ENCODE measurements around the gene ADORA2B. TPM values are rescaled to one million over a fixed set of nuclear protein-coding genes. Genes with fewer than 3 reads are reported as not detected.

Gene ADORA2B
- total and polyA plus RNA-seq, 4 experiments from 2014 or later, result 0.23 to 1.8 (median 0.41) TPM

DNA sequence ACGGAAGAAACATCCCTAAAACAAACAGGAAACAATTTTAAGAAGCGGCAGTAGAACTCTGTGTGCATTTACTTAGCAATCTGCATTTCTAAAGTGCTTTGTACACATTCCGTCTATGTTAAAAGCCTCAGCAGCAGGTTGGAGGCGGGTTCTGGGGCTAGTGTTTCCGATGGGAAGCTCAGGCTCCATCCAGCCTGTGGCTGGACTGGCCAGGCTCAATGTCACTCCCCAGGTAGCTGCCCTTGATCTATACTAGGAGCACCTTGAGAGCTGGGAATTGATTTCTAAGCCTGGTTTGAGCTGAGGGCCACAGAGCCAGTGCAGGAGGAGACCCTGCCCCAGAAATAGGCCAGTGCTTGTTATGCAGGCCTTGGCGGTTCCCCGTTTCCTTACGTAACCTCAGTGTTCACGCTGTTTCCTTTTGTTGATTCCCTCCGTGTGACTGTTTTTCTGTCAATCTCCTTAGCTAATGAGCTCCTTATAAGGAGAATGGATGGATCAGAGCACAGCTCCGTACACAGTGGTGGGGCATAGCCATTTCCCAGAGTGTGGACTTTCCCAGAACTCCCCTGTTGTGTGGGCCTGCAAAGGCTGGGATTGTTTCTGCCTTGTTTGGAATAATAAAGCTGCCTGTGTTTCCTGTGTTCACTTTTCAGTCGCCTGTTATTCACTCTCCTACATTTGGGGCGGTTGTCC is 21.4 kb downstream of the ADORA2B start:
- Histone ChIP-seq H3K36me3 (ENCODE audit: insufficient read depth, low read length) (no peaks in the 10 kb centered on the region), H3K4me3 (ENCODE audit: low read length in 2 of 2) (no peak overlapping the region), H3K27me3 (ENCODE audit: insufficient read depth, low read length) (no peaks in the 10 kb centered on the region), H3K27ac (ENCODE audit: low read depth, low read length) (no peak overlapping the region), H3K4me1 (ENCODE audit: insufficient read depth, low read length) (no peaks in the 10 kb centered on the region), H3K9me3 (ENCODE audit: control insufficient read depth in 1 of 2, low read length in 2 of 2) (no peaks in the 10 kb centered on the region)
- POLR2A ChIA-PET (ENCODE audit: partially characterized antibody), result interaction anchor here (0.6 kb wide), 1 partner anchor 20 kb away, joined by 3 read pairs; no protein-coding TSS in a partner anchor
- Mint-ChIP-seq H3K4me3 (peak overlapping the region in 1 of 8 donors; percentile 22), H3K27me3 (peaks cover 7 to 11% of the 10 kb centered on the region in 2 donors), H3K4me1 (peaks cover 0 to 4% (median under 1%) of the 10 kb centered on the region in 4 donors), H3K9me3 (no peaks in the 10 kb centered on the region), H3K27ac (peak overlapping the region in 1 of 7 donors; percentile 48), H3K36me3 (no peaks in the 10 kb centered on the region)
- DNase-seq, result no peak
- intact Hi-C loops (cut with micrococcal nuclease), result no loop called here
- CTCF ChIA-PET (ENCODE audit: partially characterized antibody), result no interaction called here

DNA sequence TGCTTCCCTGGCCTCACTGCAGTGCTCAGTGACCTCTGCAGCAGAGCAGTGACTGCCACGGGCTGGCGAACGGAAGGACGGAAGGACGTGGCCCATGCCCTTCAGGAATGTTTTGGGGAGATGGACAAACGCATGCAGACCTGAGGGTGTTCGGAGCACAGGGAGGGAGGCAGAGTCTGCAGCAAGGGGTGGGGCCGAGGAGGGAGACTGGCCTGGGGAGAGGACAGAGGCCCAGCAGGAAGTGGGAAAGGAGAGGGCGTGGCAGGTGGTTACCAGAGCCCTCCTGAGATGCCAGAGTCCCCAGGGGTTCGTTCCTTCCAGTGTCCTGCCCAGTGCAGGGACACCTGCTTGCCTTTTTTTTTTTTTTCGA is 21.9 kb downstream of the ADORA2B start:
- H3K4me3 ChIP-seq (ENCODE audit: low read length in 2 of 2), result no peak overlapping the region
- Mint-ChIP-seq H3K9me3 (no peaks in the 10 kb centered on the region), H3K4me1 (peaks cover 0 to 4% (median under 1%) of the 10 kb centered on the region in 4 donors), H3K4me3 (peak overlapping the region in 1 of 8 donors; percentile 22), H3K27ac (peak overlapping the region in 1 of 7 donors; percentile 48), H3K36me3 (no peaks in the 10 kb centered on the region), H3K27me3 (peaks cover 7 to 11% of the 10 kb centered on the region in 2 donors)
- ChIA-PET CTCF (ENCODE audit: partially characterized antibody) (no interaction called here), POLR2A (ENCODE audit: partially characterized antibody) (no interaction called here)
- no peaks in the 10 kb centered on the region for H3K27me3 ChIP-seq (ENCODE audit: insufficient read depth, low read length)
- intact Hi-C loops (cut with micrococcal nuclease), result no loop called here
- no peaks in the 10 kb centered on the region for H3K9me3 ChIP-seq (ENCODE audit: control insufficient read depth in 1 of 2, low read length in 2 of 2)
- H3K4me1 ChIP-seq (ENCODE audit: insufficient read depth, low read length), result no peaks in the 10 kb centered on the region
- DNase-seq, result no peak
- H3K27ac ChIP-seq (ENCODE audit: low read depth, low read length), result no peak overlapping the region
- H3K36me3 ChIP-seq (ENCODE audit: insufficient read depth, low read length), result no peaks in the 10 kb centered on the region

DNA sequence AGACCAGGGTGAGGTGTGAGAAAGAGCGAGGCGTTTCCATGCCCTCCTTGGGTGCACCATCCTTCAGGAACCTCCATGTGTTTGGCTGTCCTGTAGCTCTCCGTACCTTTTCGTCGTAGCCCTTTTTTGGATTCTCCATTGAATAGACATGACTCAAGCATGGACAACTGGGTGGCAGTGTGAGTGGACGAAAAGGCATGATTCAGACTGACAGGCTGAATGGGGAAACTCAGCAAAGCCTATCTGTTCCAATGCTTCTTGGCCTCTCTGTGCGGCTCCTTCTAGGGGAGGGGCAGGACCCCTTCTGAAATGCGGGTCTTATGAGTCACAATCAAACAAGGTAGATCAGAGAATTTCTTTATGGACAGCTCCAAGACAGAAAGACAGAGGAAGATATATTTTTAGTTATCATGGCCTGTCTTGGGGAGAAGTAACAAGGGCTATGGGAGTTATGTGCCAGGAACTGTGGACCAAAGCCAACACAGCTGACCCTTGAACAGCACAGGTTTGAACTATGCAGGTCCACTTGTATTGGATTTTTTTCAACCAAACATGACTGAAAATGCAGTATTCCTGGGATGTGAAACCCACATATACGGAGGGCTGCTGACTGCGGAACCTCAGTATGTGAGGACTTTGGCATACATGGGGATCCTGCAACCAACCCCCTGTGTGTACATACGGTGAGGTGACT is 22.9 kb downstream of the ADORA2B start:
- H3K36me3 Mint-ChIP-seq, result no peaks in the 10 kb centered on the region
- H3K27me3 Mint-ChIP-seq, result peaks cover 7 to 11% of the 10 kb centered on the region in 2 donors
- CTCF ChIA-PET (ENCODE audit: partially characterized antibody), result no interaction called here
- H3K4me3 Mint-ChIP-seq, result no peak overlapping the region
- H3K27me3 ChIP-seq (ENCODE audit: insufficient read depth, low read length), result no peaks in the 10 kb centered on the region
- H3K27ac Mint-ChIP-seq, result peak overlapping the region in 1 of 7 donors; percentile 19
- no peaks in the 10 kb centered on the region for H3K9me3 ChIP-seq (ENCODE audit: control insufficient read depth in 1 of 2, low read length in 2 of 2)
- H3K27ac ChIP-seq (ENCODE audit: low read depth, low read length), result no peak overlapping the region
- H3K36me3 ChIP-seq (ENCODE audit: insufficient read depth, low read length), result no peaks in the 10 kb centered on the region
- H3K4me3 ChIP-seq (ENCODE audit: low read length in 2 of 2), result no peak overlapping the region
- intact Hi-C loops (cut with micrococcal nuclease), result no loop called here
- POLR2A ChIA-PET (ENCODE audit: partially characterized antibody), result no interaction called here
- no peaks in the 10 kb centered on the region for H3K9me3 Mint-ChIP-seq
- no peak for DNase-seq
- peaks cover 0 to 4% (median under 1%) of the 10 kb centered on the region in 4 donors for H3K4me1 Mint-ChIP-seq
- no peaks in the 10 kb centered on the region for H3K4me1 ChIP-seq (ENCODE audit: insufficient read depth, low read length)

DNA sequence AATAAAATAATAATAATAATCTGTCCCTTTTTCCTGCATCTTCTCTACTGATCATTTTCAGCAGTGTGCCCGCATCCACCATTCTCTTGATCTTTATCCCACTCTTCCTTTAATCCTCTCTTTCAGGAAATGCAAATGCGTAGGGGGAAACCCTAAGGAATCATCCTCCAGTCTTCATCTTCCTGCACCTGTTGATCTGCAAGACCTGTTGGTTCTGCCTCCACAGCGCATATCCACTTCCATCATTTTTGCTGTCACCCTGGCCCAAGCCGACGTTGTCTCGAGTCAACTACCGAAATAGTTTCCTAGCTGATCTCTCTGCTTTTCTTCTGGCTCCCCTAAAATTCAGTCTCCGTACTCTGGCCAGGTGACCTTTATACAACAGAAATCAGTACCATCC is 24.5 kb downstream of the ADORA2B start:
- H3K9me3 Mint-ChIP-seq, result no peaks in the 10 kb centered on the region
- intact Hi-C loops (cut with micrococcal nuclease), result no loop called here
- DNase-seq, result no peak
- H3K27ac ChIP-seq (ENCODE audit: low read depth, low read length), result no peak overlapping the region
- H3K27me3 ChIP-seq (ENCODE audit: insufficient read depth, low read length), result no peaks in the 10 kb centered on the region
- no peaks in the 10 kb centered on the region for H3K36me3 ChIP-seq (ENCODE audit: insufficient read depth, low read length)
- H3K4me1 ChIP-seq (ENCODE audit: insufficient read depth, low read length), result no peaks in the 10 kb centered on the region
- H3K27me3 Mint-ChIP-seq, result peaks cover 7 to 11% of the 10 kb centered on the region in 2 donors
- H3K4me1 Mint-ChIP-seq, result peaks cover 0 to 4% (median under 1%) of the 10 kb centered on the region in 4 donors
- H3K4me3 ChIP-seq (ENCODE audit: low read length in 2 of 2), result no peak overlapping the region
- POLR2A ChIA-PET (ENCODE audit: partially characterized antibody), result no interaction called here
- H3K27ac Mint-ChIP-seq, result no peak overlapping the region
- CTCF ChIA-PET (ENCODE audit: partially characterized antibody), result no interaction called here
- H3K4me3 Mint-ChIP-seq, result no peak overlapping the region
- H3K36me3 Mint-ChIP-seq, result peaks cover 0 to 2% of the 10 kb centered on the region in 2 donors
- no peaks in the 10 kb centered on the region for H3K9me3 ChIP-seq (ENCODE audit: control insufficient read depth in 1 of 2, low read length in 2 of 2)

DNA sequence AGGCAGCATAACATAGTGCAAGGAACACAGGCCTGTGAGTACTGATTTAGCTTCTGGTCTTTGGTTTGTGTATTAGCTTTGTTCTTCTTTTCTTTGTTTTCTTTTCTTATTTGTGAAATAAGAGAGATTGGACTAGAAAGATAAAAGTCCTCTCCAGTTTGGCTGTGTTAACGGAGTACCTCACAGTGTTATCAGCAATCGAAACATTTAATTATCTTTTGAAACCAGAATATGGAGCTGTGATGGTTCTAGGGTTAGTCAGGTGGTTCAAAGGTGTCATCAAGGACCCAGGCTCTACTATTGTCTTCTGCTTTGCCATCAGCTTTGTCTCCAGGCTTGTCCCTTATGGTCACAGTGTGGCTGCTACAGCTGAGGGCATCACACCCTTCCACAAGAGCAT is 25.6 kb downstream of the ADORA2B start:
- no peak overlapping the region for H3K4me3 Mint-ChIP-seq
- no peak overlapping the region for H3K27ac Mint-ChIP-seq
- peaks cover 0 to 4% (median under 1%) of the 10 kb centered on the region in 4 donors for H3K4me1 Mint-ChIP-seq
- intact Hi-C loops (cut with micrococcal nuclease), result no loop called here
- Histone ChIP-seq H3K4me3 (ENCODE audit: low read length in 2 of 2) (no peak overlapping the region), H3K36me3 (ENCODE audit: insufficient read depth, low read length) (no peaks in the 10 kb centered on the region), H3K9me3 (ENCODE audit: control insufficient read depth in 1 of 2, low read length in 2 of 2) (no peaks in the 10 kb centered on the region), H3K4me1 (ENCODE audit: insufficient read depth, low read length) (no peaks in the 10 kb centered on the region), H3K27ac (ENCODE audit: low read depth, low read length) (no peak overlapping the region), H3K27me3 (ENCODE audit: insufficient read depth, low read length) (no peaks in the 10 kb centered on the region)
- H3K27me3 Mint-ChIP-seq, result peaks cover 5 to 6% of the 10 kb centered on the region in 2 donors
- POLR2A ChIA-PET (ENCODE audit: partially characterized antibody), result no interaction called here
- DNase-seq, result no peak
- peaks cover 5 to 7% of the 10 kb centered on the region in 2 donors for H3K36me3 Mint-ChIP-seq
- CTCF ChIA-PET (ENCODE audit: partially characterized antibody), result no interaction called here
- H3K9me3 Mint-ChIP-seq, result no peaks in the 10 kb centered on the region

DNA sequence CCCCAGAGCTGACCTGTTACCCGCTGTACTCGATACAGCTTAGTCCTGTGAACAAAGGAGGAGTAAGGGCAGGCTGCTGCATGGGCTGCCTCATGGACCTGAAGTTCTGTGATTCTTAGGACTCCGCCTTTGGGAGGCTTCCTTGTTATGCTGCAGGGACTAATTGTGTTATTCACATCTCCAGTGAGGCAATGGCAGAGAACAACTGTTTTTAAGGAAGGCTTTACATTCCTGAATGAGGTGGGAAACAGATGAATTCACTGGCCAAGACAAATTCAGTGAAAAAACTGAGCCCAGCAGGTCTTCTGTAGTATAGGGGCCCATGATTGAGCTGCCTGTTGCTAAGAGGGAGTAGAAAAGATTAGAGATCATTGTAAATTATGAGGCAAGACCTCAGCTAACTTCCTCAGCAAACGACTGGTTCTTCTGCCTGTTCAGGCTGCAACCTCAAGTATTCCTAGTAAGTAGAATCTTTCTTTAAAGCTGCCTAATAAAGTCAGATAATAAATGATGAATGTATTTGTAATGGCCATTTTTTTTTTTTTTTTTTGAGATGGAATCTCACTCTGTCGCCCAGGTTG is 26.3 kb downstream of the ADORA2B start:
- peaks cover 5 to 6% of the 10 kb centered on the region in 2 donors for H3K27me3 Mint-ChIP-seq
- H3K4me1 Mint-ChIP-seq, result peaks cover 0 to 4% (median 0%) of the 10 kb centered on the region in 4 donors
- Histone ChIP-seq H3K36me3 (ENCODE audit: insufficient read depth, low read length) (no peaks in the 10 kb centered on the region), H3K27me3 (ENCODE audit: insufficient read depth, low read length) (no peaks in the 10 kb centered on the region), H3K4me1 (ENCODE audit: insufficient read depth, low read length) (no peaks in the 10 kb centered on the region), H3K27ac (ENCODE audit: low read depth, low read length) (no peak overlapping the region), H3K9me3 (ENCODE audit: control insufficient read depth in 1 of 2, low read length in 2 of 2) (no peaks in the 10 kb centered on the region), H3K4me3 (ENCODE audit: low read length in 2 of 2) (no peak overlapping the region)
- intact Hi-C loops (cut with micrococcal nuclease), result no loop called here
- H3K9me3 Mint-ChIP-seq, result no peaks in the 10 kb centered on the region
- no peak for DNase-seq
- ChIA-PET POLR2A (ENCODE audit: partially characterized antibody) (no interaction called here), CTCF (ENCODE audit: partially characterized antibody) (no interaction called here)
- no peak overlapping the region for H3K4me3 Mint-ChIP-seq
- peaks cover 7 to 8% of the 10 kb centered on the region in 2 donors for H3K36me3 Mint-ChIP-seq
- H3K27ac Mint-ChIP-seq, result no peak overlapping the region

DNA sequence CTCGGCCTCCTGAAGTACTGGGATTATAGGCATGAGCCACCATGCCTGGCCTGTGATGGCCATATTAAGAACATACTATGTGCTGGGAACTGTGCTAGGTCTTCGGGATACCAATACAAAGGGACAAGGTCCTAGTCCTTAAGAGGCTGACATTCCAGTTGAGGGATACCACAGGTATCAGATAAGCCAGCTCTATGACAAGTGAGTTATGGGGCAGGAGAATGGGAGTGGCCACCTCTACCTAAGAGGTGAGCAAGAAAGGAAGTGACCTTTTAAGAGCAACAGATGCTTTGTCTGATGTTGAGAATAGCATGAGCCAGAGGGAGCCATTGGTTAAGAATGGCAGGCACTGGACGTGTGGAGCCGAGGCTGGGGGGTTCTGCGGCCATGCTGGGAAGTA is 27.0 kb downstream of the ADORA2B start:
- POLR2A ChIA-PET (ENCODE audit: partially characterized antibody), result no interaction called here
- CTCF ChIA-PET (ENCODE audit: partially characterized antibody), result no interaction called here
- Histone ChIP-seq H3K27me3 (ENCODE audit: insufficient read depth, low read length) (no peaks in the 10 kb centered on the region), H3K4me3 (ENCODE audit: low read length in 2 of 2) (no peak overlapping the region), H3K36me3 (ENCODE audit: insufficient read depth, low read length) (no peaks in the 10 kb centered on the region), H3K27ac (ENCODE audit: low read depth, low read length) (no peak overlapping the region), H3K9me3 (ENCODE audit: control insufficient read depth in 1 of 2, low read length in 2 of 2) (no peaks in the 10 kb centered on the region), H3K4me1 (ENCODE audit: insufficient read depth, low read length) (no peaks in the 10 kb centered on the region)
- intact Hi-C loops (cut with micrococcal nuclease), result no loop called here
- Mint-ChIP-seq H3K4me1 (peaks cover 0 to 1% (median under 1%) of the 10 kb centered on the region in 4 donors), H3K27ac (no peak overlapping the region), H3K4me3 (no peak overlapping the region), H3K36me3 (peaks cover 11 to 12% of the 10 kb centered on the region in 2 donors), H3K27me3 (peaks cover 4 to 5% of the 10 kb centered on the region in 2 donors), H3K9me3 (no peaks in the 10 kb centered on the region)
- no peak for DNase-seq

All from CD4-positive, alpha-beta memory T cell (primary cell).